NB4 (cell line): ENCODE measurements around the gene VDAC1.

Source experiments
- MYC ChIP-seq: IDR thresholded peaks from 2 replicates; pipeline ENCODE4 v1.6.1; 2011; ENCODE audit warnings: low read depth, low read length
- POLR2A ChIP-seq: IDR thresholded peaks from 2 replicates; pipeline ENCODE4 v1.6.1; 2011; ENCODE audit warnings: mild to moderate bottlenecking; ENCODE audit not compliant: insufficient read length; ENCODE audit errors: extremely low read depth
- TF ChIP-seq, protein P1 (sequence below): IDR thresholded peaks from one replicate; pipeline ENCODE4 v1.5.1; 2012; ENCODE audit warnings: low read depth, low read length
- TF ChIP-seq, protein P2 (sequence below): IDR thresholded peaks from 2 replicates; pipeline ENCODE4 v1.6.1; 2011; ENCODE audit warnings: low read depth, low read length

DNA sequence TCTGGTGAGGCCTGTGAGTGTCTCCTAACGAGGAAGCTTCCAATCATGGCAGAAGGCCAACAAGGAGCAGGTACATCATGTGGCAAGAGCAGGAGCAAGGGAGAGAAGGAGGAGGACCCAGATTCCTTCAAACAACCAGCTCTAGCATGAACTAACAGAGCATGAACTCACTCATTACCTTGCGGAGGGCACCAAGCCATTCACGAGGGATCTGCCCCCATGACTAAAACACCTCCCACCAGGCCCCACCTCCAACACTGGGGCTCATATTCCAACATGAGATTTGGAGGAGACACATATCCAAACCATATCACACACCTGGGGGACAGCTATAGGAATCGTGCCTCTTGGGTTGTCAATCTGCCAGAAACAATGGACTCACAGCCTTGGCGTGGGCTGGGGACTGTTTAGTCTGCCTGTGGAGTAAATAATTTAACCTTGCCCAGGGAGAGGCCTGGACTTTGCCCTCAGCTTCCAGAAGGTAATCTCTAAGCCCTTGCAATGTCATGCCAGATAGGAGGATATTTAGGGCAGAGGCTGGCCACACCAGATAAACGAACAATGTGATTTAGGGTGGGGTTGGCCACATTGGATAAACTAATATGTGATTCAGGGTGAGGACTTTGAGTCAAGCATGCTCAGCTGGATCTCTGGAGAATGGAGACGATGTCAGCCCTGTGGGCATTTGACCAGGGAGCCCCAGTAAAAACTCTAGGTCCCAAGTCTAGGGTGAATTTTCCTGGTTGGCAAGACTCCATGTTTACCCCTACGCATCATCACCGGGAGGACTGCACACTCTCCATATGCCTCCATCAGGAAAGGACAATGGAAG lies 13.6 kb upstream of the VDAC1 start:
- TF ChIP-seq POLR2A (no peak), MYC (no peak)
- TF ChIP-seq, protein P1, sequence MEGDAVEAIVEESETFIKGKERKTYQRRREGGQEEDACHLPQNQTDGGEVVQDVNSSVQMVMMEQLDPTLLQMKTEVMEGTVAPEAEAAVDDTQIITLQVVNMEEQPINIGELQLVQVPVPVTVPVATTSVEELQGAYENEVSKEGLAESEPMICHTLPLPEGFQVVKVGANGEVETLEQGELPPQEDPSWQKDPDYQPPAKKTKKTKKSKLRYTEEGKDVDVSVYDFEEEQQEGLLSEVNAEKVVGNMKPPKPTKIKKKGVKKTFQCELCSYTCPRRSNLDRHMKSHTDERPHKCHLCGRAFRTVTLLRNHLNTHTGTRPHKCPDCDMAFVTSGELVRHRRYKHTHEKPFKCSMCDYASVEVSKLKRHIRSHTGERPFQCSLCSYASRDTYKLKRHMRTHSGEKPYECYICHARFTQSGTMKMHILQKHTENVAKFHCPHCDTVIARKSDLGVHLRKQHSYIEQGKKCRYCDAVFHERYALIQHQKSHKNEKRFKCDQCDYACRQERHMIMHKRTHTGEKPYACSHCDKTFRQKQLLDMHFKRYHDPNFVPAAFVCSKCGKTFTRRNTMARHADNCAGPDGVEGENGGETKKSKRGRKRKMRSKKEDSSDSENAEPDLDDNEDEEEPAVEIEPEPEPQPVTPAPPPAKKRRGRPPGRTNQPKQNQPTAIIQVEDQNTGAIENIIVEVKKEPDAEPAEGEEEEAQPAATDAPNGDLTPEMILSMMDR = no peak
- TF ChIP-seq, protein P2, sequence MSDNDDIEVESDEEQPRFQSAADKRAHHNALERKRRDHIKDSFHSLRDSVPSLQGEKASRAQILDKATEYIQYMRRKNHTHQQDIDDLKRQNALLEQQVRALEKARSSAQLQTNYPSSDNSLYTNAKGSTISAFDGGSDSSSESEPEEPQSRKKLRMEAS = no peak
